Stomach smooth muscle (tissue), 2 donors: ENCODE measurements around the gene FRK.
"Not testable (repeated sequence)": the region's sequence is repeated elsewhere in the genome, so short reads cannot be mapped to it uniquely, and the experiment has no call there.

Source experiments
- H3K27ac ChIP-seq: one replicate; pipeline ENCODE4 v1.7.0; 2013; ENCODE audit warnings: mild to moderate bottlenecking, low read length, inconsistent platforms
- H3K27me3 ChIP-seq, 2 donors: one replicate each; pipeline ENCODE4 v1.7.0; 2013; ENCODE audit warnings: low read length in 2 of 2; ENCODE audit not compliant: insufficient read depth in 2 of 2, control insufficient read depth in 1 of 2
- H3K36me3 ChIP-seq, 2 donors: one replicate each; pipeline ENCODE4 v1.7.0; 2013; ENCODE audit warnings: low read length in 2 of 2; ENCODE audit not compliant: control insufficient read depth in 2 of 2, insufficient read depth in 2 of 2
- H3K4me1 ChIP-seq: one replicate; pipeline ENCODE4 v1.7.0; 2013; ENCODE audit warnings: low read length; ENCODE audit not compliant: control insufficient read depth, insufficient read depth
- H3K4me3 ChIP-seq, 2 donors: one replicate each; pipeline ENCODE4 v1.7.0; 2013; ENCODE audit warnings: low read length in 2 of 2
- H3K9ac ChIP-seq, 2 donors: one replicate each; pipeline ENCODE4 v1.7.0; 2013; ENCODE audit warnings: low read length in 2 of 2, mild to moderate bottlenecking in 1 of 2
- H3K9me3 ChIP-seq, 2 donors: one replicate each; pipeline ENCODE4 v1.7.0; 2013; ENCODE audit warnings: low read length in 2 of 2; ENCODE audit not compliant: control insufficient read depth in 2 of 2
- donor health status: healthy.
- donor health status: Pancreatic carcinoma.

The FRK gene

DNA sequence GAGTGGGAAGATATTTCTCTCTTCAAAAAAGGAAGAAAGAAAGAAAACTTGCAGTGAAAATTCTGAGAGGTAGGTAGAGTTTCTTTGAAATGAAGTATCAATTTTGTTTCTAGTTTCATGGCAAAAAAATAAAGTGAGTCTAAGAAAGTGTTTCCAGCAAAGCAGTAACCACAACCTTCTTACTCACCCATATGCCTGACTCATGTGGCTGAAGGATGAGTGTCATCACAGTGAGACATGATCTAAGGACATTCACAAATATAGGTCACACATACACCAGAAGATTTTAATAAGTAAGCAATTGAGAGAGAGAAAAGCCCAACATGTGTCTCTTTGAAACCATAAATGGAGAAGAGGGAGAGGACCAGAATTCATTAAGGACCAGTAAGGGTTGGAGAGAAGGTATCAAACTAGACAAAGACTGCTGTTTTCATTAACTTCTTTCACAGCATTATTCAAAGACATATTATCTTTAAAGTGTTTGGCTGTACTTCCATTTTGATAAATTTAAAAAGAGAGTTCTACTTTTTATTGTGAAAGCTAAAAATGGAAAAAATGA is 169.5 kb downstream of the FRK start:
- Histone ChIP-seq H3K4me3 (no peak overlapping the region), H3K4me1 (no peaks in the 10 kb centered on the region), H3K9ac (no peak overlapping the region), H3K9me3 (no peaks in the 10 kb centered on the region), H3K36me3 (no peaks in the 10 kb centered on the region), H3K27ac (no peak overlapping the region), H3K27me3 (no peaks in the 10 kb centered on the region)

DNA sequence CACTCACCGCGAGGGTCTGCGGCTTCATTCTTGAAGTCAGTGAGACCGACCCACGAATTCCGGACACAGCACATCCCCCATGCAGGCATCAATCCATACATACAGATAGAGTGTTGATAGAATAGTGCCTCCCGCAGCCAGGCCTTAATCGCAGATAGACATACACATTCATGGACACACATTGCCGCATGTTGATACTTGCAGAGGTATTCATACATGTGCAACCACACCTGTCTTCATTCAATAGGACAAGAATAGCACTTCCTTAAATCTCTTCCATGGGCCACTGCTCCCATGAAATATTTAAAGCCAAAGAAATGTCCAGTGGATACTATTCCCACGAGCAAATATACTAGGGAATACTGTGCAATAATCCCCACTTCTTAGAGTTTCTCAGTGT is 170.5 kb downstream of the FRK start:
- H3K9me3 ChIP-seq, result no peaks in the 10 kb centered on the region
- no peak overlapping the region for H3K4me3 ChIP-seq
- no peaks in the 10 kb centered on the region for H3K36me3 ChIP-seq
- no peaks in the 10 kb centered on the region for H3K4me1 ChIP-seq
- H3K27me3 ChIP-seq, result no peaks in the 10 kb centered on the region
- H3K27ac ChIP-seq, result no peak overlapping the region
- no peak overlapping the region for H3K9ac ChIP-seq

DNA sequence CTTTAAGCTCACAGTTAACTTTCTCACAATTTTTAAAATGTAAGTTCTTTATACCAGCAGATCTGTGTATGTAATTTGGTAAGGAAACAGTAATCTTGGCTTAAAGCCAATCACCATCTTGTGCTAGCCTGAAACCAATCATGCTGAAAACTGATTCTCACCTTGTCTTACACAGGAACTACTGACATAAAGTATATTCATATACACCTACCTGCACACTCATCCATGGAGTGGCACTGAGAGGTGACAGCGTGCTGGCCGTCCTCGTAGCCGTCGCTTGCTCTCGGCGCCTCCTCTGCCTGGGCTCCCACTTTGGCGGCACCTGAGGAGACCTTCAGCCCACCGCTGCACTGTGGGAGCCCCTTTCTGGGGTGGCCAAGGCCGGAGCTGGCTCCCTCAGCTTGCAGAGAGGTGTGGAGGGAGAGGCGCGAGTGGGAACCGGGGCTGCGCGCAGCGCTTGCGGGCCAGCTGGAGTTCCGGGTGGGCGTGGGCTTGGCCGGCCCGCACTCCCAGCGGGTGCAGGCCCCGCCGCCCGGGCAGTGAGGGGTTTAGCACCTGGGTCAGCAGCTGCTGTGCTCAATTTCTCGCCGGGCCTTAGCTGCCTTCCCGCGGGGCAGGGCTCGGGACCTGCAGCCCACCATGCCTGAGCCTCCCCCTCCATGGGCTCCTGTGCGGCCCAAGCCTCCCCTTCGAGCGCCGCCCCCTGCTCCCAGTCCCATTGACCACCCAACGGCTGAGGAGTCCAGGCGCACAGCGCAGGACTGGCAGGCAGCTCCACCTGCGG is 171.8 kb downstream of the FRK start:
- not testable (repeated sequence) for H3K9me3 ChIP-seq, H3K9ac ChIP-seq, H3K27ac ChIP-seq, H3K4me3 ChIP-seq, H3K27me3 ChIP-seq, H3K4me1 ChIP-seq, H3K36me3 ChIP-seq

GRCh38 chr6:115887891-115888290 is 172.8 kb downstream of the FRK start:
- no peak overlapping the region for H3K9ac ChIP-seq
- no peak overlapping the region for H3K4me3 ChIP-seq
- H3K4me1 ChIP-seq, result no peaks in the 10 kb centered on the region
- H3K27ac ChIP-seq, result no peak overlapping the region
- no peaks in the 10 kb centered on the region for H3K27me3 ChIP-seq
- H3K36me3 ChIP-seq, result no peaks in the 10 kb centered on the region
- H3K9me3 ChIP-seq, result no peaks in the 10 kb centered on the region

- no peak overlapping the region for H3K4me3 ChIP-seq
These were observed 174.9 kb downstream of the FRK start for GRCh38 chr6:115885636-115886366.

DNA sequence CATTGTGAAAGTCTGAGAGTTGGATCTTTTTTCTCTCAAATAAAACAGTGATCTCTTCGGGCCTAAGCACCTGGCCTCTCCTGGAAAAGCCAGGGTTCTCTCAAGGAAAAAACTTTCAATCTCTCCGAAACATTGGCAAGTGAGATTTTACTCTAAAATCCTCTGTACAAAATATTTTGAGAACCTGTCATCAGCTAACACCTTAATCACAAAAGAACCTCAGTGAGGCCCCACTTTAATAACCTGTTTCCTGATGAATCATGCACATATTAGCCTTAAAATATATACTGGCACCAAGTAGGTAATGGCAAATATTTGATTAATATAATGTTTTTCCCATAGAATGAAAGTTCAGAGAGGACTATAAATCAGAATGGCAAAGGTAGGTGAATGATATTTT is 177.9 kb downstream of the FRK start:
- no peak overlapping the region for H3K9ac ChIP-seq
- H3K4me3 ChIP-seq, result no peak overlapping the region
- no peaks in the 10 kb centered on the region for H3K27me3 ChIP-seq

More at GRCh38 chr6:115885636-115886366, 174.9 kb downstream of the FRK start:
- Histone ChIP-seq H3K27ac (no peak overlapping the region), H3K9ac (no peak overlapping the region), H3K4me1 (no peaks in the 10 kb centered on the region), H3K27me3 (no peaks in the 10 kb centered on the region), H3K36me3 (no peaks in the 10 kb centered on the region), H3K9me3 (no peaks in the 10 kb centered on the region)

GRCh38 chr6:115882174-115882573 is 178.5 kb downstream of the FRK start:
- Histone ChIP-seq H3K9ac (no peak overlapping the region), H3K4me3 (no peak overlapping the region), H3K4me1 (no peaks in the 10 kb centered on the region), H3K27me3 (no peaks in the 10 kb centered on the region), H3K27ac (no peak overlapping the region), H3K36me3 (no peaks in the 10 kb centered on the region), H3K9me3 (no peaks in the 10 kb centered on the region)

More for the DNA sequence above, 177.9 kb downstream of the FRK start:
- Histone ChIP-seq H3K27ac (no peak overlapping the region), H3K9me3 (no peaks in the 10 kb centered on the region), H3K36me3 (no peaks in the 10 kb centered on the region), H3K4me1 (no peaks in the 10 kb centered on the region)
